NCI-H1105 treated with DMSO at 0.1 percent for 48 hours (cell line): ENCODE data around the gene NUP210.

Experiments used
- DNase-seq: peaks from one replicate; lab custom pipeline; 2025; lab: John Stamatoyannopoulos, UW

Gene NUP210

GRCh38 chr3:13323822-13324221 lies 96.3 kb downstream of the NUP210 start:
- no peak for DNase-seq

GRCh38 chr3:13322324-13322723 lies 97.8 kb downstream of the NUP210 start:
- DNase-seq = no peak

GRCh38 chr3:13319564-13320220 lies 100.4 kb downstream of the NUP210 start:
- DNase-seq = no peak

- DNase-seq = no peak
Measured at GRCh38 chr3:13318626-13319470, 101.3 kb downstream of the NUP210 start.

- DNase-seq = no peak
Measured at GRCh38 chr3:13317596-13318320, 102.4 kb downstream of the NUP210 start.

- DNase-seq = no peak
Measured at GRCh38 chr3:13316603-13317002, 103.5 kb downstream of the NUP210 start.

GRCh38 chr3:13314877-13315276 lies 105.2 kb downstream of the NUP210 start:
- DNase-seq = no peak

GRCh38 chr3:13313813-13314212 lies 106.3 kb downstream of the NUP210 start:
- no peak for DNase-seq

- DNase-seq = no peak
Measured at GRCh38 chr3:13309004-13309403, 111.1 kb downstream of the NUP210 start.

- no peak for DNase-seq
Measured at GRCh38 chr3:13308380-13308801, 111.7 kb downstream of the NUP210 start.

- DNase-seq = no peak
Measured at GRCh38 chr3:13307041-13307440, 113.1 kb downstream of the NUP210 start.

GRCh38 chr3:13305623-13306022 lies 114.5 kb downstream of the NUP210 start:
- no peak for DNase-seq

GRCh38 chr3:13303410-13303809 lies 116.7 kb downstream of the NUP210 start:
- DNase-seq = no peak

- DNase-seq = no peak
Measured at GRCh38 chr3:13301286-13301987, 118.7 kb downstream of the NUP210 start.

- DNase-seq = no peak
Measured at GRCh38 chr3:13300546-13301285, 119.4 kb downstream of the NUP210 start.

GRCh38 chr3:13299531-13300155 lies 120.5 kb downstream of the NUP210 start:
- DNase-seq = no peak

GRCh38 chr3:13296662-13297061 lies 123.5 kb downstream of the NUP210 start:
- no peak for DNase-seq

- no peak for DNase-seq
Measured at GRCh38 chr3:13294442-13295351, 125.4 kb downstream of the NUP210 start.

- DNase-seq = no peak
Measured at GRCh38 chr3:13292375-13292774, 127.7 kb downstream of the NUP210 start.

- DNase-seq = no peak
Measured at GRCh38 chr3:13290941-13291340, 129.2 kb downstream of the NUP210 start.
